Sigmoid colon (tissue), 7 donors: ENCODE results near the gene PPM1E. TPM values are rescaled to one million over a fixed set of nuclear protein-coding genes. Genes with fewer than 3 reads are reported as not detected.
A peak's percentile ranks its signal among the peaks of the same experiment; 100 is the strongest.

Experiments used
- DNase-seq: peaks from one replicate; pipeline ENCODE4 v3.0.0-alpha.2; 2019
- H3K27ac ChIP-seq, 4 donors: fragments of 200-600 bp; sonication (generic); one replicate each; pipeline ENCODE4 v1.5.1; 2016 to 2019; ENCODE audit warnings: mild to moderate bottlenecking in 1 of 4
- H3K27me3 ChIP-seq, 3 donors: fragments of 200-600 bp; sonication (generic); one replicate each; pipeline ENCODE4 v1.5.1; 2019; ENCODE audit warnings: mild to moderate bottlenecking in 1 of 3
- H3K36me3 ChIP-seq, 4 donors: fragments of 200-600 bp; sonication (generic); one replicate each; pipeline ENCODE4 v1.5.1; 2016 to 2019
- H3K4me1 ChIP-seq, 4 donors: fragments of 200-600 bp; sonication (generic); one replicate each; pipeline ENCODE4 v1.5.1; 2017 to 2019
- H3K4me3 ChIP-seq, 4 donors: fragments of 200-600 bp; sonication (generic); one replicate each; pipeline ENCODE4 v1.5.1; 2017 to 2019; ENCODE audit warnings: mild to moderate bottlenecking in 2 of 4, moderate library complexity in 1 of 4
- H3K9me3 ChIP-seq, 4 donors: fragments of 200-600 bp in 3 of 4; sonication (generic) in 3 of 4; one replicate each; pipeline versions ENCODE4 v1.5.1 to v1.6.1; 2013 to 2019
- CTCF ChIP-seq, 4 experiments: fragments of 450-650 bp in 3 of 4; fragments of 200-600 bp in 1 of 4; IDR thresholded peaks; one replicate each; pipeline ENCODE4 v1.5.1; 2016 to 2019; ENCODE audit warnings: antibody characterized with exemption in 4 of 4, mild to moderate bottlenecking in 3 of 4, moderate library complexity in 2 of 4
- EP300 ChIP-seq, 4 donors: sonication (generic); formaldehyde crosslinking; IDR thresholded peaks; one replicate each; pipeline ENCODE4 v1.6.1; 2017; ENCODE audit warnings: antibody characterized with exemption in 4 of 4
- POLR2A ChIP-seq, 2 donors: fragments of 450-650 bp; IDR thresholded peaks; one replicate each; pipeline ENCODE4 v1.6.1; 2016; ENCODE audit warnings: antibody characterized with exemption in 2 of 2, mild to moderate bottlenecking in 2 of 2, moderate library complexity in 2 of 2
- POLR2AphosphoS5 ChIP-seq, 4 donors: sonication (generic); formaldehyde crosslinking; IDR thresholded peaks; one replicate each; pipeline ENCODE4 v1.6.1; 2017; ENCODE audit warnings: antibody characterized with exemption in 4 of 4
- WGBS, 2 donors: extraction: QIAGEN DNeasy Blood & Tissue Kit; methylation state at CpG; one replicate each; pipeline ENCODE4 v1.1.7; 2013; 5-methylcytosine and 5-hydroxymethylcytosine counted together
- intact Hi-C: fragments of 100-400 bp; cut with DNase I; formaldehyde crosslinking; loops from one replicate; pipeline ENCODE4 v1.15.1; 2023
- polyA plus RNA-seq, 3 donors: library from polyadenylated mRNA; stranded (reverse); fragments of 200-250 nt; gene quantifications; one replicate each; pipeline ENCODE4 v1.2.3, GENCODE V29; 2013
- total RNA-seq, 4 donors: library from RNA; depleted of rRNA; stranded (reverse); fragments of >200 nt; gene quantifications; one replicate each; pipeline ENCODE4 v1.1.0, GENCODE V29; 2016
- donor health status: healthy with polysubstance abuse.
- donor health status: Bipolar disorder and iron deficiency.
- donor health status: healthy.

Gene PPM1E
- total and polyA plus RNA-seq, 7 donors = 0.16 to 0.55 (median 0.36) TPM; not detected in 2

GRCh38 chr17:58756246-58757161 lies 850 bp downstream of the PPM1E start:
- Histone ChIP-seq H3K4me1 (peaks cover 0 to 21% (median 17%) of the 10 kb centered on the region in 4 donors), H3K36me3 (no peaks in the 10 kb centered on the region), H3K27ac (no peak overlapping the region), H3K4me3 (peak overlapping the region; percentile 22 to 58 (median 50)), H3K9me3 (no peaks in the 10 kb centered on the region), H3K27me3 (peaks cover 9 to 71% (median 35%) of the 10 kb centered on the region in 3 donors)
- intact Hi-C loops = no loop called here
- TF ChIP-seq CTCF (IDR thresholded peaks at IDR 0.05) = no peak
- no peak for TF ChIP-seq POLR2A (IDR thresholded peaks at IDR 0.05)
- TF ChIP-seq EP300 (IDR thresholded peaks at IDR 0.05) = no peak
- TF ChIP-seq POLR2AphosphoS5 (IDR thresholded peaks at IDR 0.05) = no peak
- DNase-seq = no peak
- 1 to 2% methylated on average over 72 of the region's 72 CpGs for WGBS, 2 donors

DNA sequence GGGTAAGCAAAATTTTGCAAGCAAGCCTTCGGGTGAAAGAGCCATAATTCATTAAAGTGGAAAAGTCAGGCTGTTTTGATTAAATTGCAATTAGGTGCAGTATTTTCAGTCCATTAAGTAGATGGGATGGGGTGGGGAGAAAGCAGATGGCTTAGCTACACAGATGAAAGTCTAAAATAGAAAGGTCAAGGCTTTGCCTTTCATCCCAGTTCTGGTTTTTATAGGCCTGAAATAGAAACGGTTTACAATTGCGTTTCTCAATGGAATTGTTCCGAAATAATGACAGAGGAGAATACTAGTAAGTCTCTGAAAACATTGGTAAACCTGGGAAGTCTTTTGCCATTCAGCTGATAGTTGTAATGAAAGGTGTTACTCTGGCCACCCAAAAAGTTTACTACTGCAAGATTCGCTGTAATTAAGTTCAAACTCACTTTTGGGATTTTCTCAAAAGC lies 1.5 kb downstream of the PPM1E start:
- WGBS, 2 donors = 37 to 42% methylated on average over 5 of the region's 5 CpGs
- peaks cover 0 to 21% (median 17%) of the 10 kb centered on the region in 4 donors for H3K4me1 ChIP-seq
- peak overlapping the region in 1 of 4 donors; percentile 58 for H3K4me3 ChIP-seq
- DNase-seq = no peak
- H3K36me3 ChIP-seq = no peaks in the 10 kb centered on the region
- H3K9me3 ChIP-seq = no peaks in the 10 kb centered on the region
- H3K27me3 ChIP-seq = peaks cover 9 to 77% (median 35%) of the 10 kb centered on the region in 3 donors
- TF ChIP-seq POLR2A (IDR thresholded peaks at IDR 0.05) (no peak), EP300 (IDR thresholded peaks at IDR 0.05) (no peak), POLR2AphosphoS5 (IDR thresholded peaks at IDR 0.05) (no peak), CTCF (IDR thresholded peaks at IDR 0.05) (no peak)
- H3K27ac ChIP-seq = no peak overlapping the region
- intact Hi-C loops = no loop called here

- peaks cover 9 to 80% (median 35%) of the 10 kb centered on the region in 3 donors for H3K27me3 ChIP-seq
Measured at GRCh38 chr17:58758890-58759289, 3.2 kb downstream of the PPM1E start.

GRCh38 chr17:58759522-58759921 lies 3.9 kb downstream of the PPM1E start:
- WGBS, 2 donors = 72 to 83% methylated on average over 2 of the region's 2 CpGs
- Histone ChIP-seq H3K4me1 (peaks cover 0 to 21% (median 17%) of the 10 kb centered on the region in 4 donors), H3K9me3 (no peaks in the 10 kb centered on the region), H3K27me3 (peaks cover 9 to 79% (median 34%) of the 10 kb centered on the region in 3 donors), H3K27ac (no peak overlapping the region), H3K36me3 (no peaks in the 10 kb centered on the region), H3K4me3 (no peak overlapping the region)
- DNase-seq = no peak
- intact Hi-C loops = no loop called here
- TF ChIP-seq POLR2A (IDR thresholded peaks at IDR 0.05) = no peak

More at GRCh38 chr17:58758890-58759289, 3.2 kb downstream of the PPM1E start:
- TF ChIP-seq CTCF (IDR thresholded peaks at IDR 0.05) (no peak), POLR2A (IDR thresholded peaks at IDR 0.05) (no peak), POLR2AphosphoS5 (IDR thresholded peaks at IDR 0.05) (no peak), EP300 (IDR thresholded peaks at IDR 0.05) (no peak)
- 84 to 90% methylated on average over 8 of the region's 8 CpGs for WGBS, 2 donors
- intact Hi-C loops = no loop called here
- H3K9me3 ChIP-seq = no peaks in the 10 kb centered on the region
- H3K27ac ChIP-seq = no peak overlapping the region
- no peak overlapping the region for H3K4me3 ChIP-seq
- DNase-seq = no peak
- H3K4me1 ChIP-seq = peaks cover 0 to 21% (median 17%) of the 10 kb centered on the region in 4 donors
- H3K36me3 ChIP-seq = no peaks in the 10 kb centered on the region

DNA sequence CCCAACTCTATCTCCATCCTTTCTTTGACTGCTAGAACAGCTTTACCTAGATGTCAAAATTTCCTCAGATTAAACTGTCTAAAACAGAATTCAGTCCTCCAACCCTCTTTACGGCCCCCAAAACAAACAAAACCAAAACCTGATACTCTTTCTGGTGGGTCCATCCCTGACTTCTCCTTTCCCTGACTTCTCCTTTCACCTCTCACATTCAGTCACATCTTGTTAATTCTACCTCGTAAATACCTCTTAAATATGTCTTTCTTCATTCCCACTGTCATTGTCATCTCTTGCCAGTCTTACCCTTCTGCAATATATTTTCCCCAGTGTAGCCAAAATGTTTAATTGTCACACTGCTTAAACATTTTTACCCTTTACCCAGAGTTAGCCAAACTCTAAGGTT lies 4.6 kb downstream of the PPM1E start:
- no peak overlapping the region for H3K27ac ChIP-seq
- H3K36me3 ChIP-seq = no peaks in the 10 kb centered on the region
- DNase-seq = no peak
- no peaks in the 10 kb centered on the region for H3K9me3 ChIP-seq
- 64 to 69% methylated on average over 2 of the region's 2 CpGs for whole genome bisulfite sequencing, 2 donors
- H3K27me3 ChIP-seq = peaks cover 9 to 71% (median 32%) of the 10 kb centered on the region in 3 donors
- peaks cover 0 to 21% (median 17%) of the 10 kb centered on the region in 4 donors for H3K4me1 ChIP-seq
- H3K4me3 ChIP-seq = no peak overlapping the region
- intact Hi-C loops = no loop called here
- TF ChIP-seq EP300 (IDR thresholded peaks at IDR 0.05) (no peak), POLR2A (IDR thresholded peaks at IDR 0.05) (no peak), POLR2AphosphoS5 (IDR thresholded peaks at IDR 0.05) (no peak), CTCF (IDR thresholded peaks at IDR 0.05) (no peak)
